ENCODE results near the gene CRB2. TPM values are rescaled to one million over a fixed set of nuclear protein-coding genes. Genes with fewer than 3 reads are reported as not detected.

CRB2 gene
- total RNA-seq, 2 experiments from 2014 or later: not detected

DNA sequence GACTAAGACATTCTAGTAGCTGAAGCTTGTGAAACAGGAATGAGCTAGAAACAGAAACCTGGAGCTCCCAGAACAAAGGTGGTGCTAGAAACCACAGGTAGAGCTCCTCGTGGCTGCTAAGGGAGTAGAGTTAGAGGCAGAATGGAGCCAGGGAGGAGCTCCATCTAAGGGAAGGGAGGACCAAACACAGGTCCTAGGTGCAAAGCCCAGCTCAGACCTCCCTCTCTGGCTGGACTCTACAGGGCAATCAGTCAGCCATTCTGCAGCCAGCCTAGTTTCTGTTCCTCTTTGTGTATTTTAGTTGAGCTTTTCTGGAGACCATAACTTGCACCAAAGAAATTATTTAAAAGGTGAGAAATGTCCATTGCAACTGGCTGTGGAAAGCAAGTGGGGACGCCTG, 70.4 kb downstream of the CRB2 start:
- ATAC-seq (no peak), DNase-seq (no peak)
- Mint-ChIP-seq H3K27ac (no peak overlapping the region), H3K4me1 (no peaks in the 10 kb centered on the region), H3K9me3 (ENCODE audit: low read depth) (no peaks in the 10 kb centered on the region), H3K36me3 (no peaks in the 10 kb centered on the region), H3K4me3 (no peak overlapping the region), H3K27me3 (no peaks in the 10 kb centered on the region)
- CTCF ChIA-PET: no interaction called here

Small RNA genes lying within 50 kb of the gene (microRNA-seq; reads per million reads assigned to microRNA genes)
- gene MIR601: not detected

Other genes starting within 250 kb of the CRB2 start
- 10 to 100 TPM; 19.3 to 27.4 TPM for gene STRBP, start 87.6 kb upstream of the CRB2 start, total RNA-seq